Thyroid gland (tissue), 4 donors: Measurements from ENCODE around the gene DMAC2L.

Source experiments
- CTCF ChIP-seq, 6 experiments: fragments of 200-600 bp in 3 of 6; fragments of 450-650 bp in 3 of 6; sonication (generic) in 3 of 6; IDR thresholded peaks; one replicate each; pipeline ENCODE4 v1.5.1; 2016 to 2019; ENCODE audit warnings: antibody characterized with exemption in 6 of 6, mild to moderate bottlenecking in 2 of 6, inconsistent platforms in 1 of 6, moderate library complexity in 1 of 6
- POLR2A ChIP-seq, 2 donors: fragments of 450-650 bp; IDR thresholded peaks; one replicate each; pipeline ENCODE4 v1.6.1; 2017; ENCODE audit warnings: antibody characterized with exemption in 2 of 2, mild to moderate bottlenecking in 2 of 2, moderate library complexity in 1 of 2

DNA sequence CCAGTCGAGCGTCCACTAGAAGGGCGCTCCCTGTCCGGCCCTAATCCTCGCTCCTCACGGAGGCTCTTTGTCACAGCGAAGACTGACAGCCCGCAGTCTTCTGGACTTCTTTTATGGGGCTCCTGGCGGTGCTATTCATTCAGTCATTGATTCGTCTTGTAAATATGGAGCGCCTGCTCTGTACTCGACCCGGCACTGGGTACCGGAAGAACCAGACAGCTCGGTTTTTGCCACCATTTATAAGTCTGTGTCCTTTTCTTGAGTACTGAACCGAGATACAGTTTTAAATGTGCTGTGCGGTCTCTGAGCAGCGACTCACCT is 570 bp downstream of the DMAC2L start:
- TF ChIP-seq CTCF (IDR thresholded peaks at IDR 0.05) (no peak), POLR2A (IDR thresholded peaks at IDR 0.05) (no peak)
